Body of pancreas (tissue), 4 donors: ENCODE results near the gene CLDN18.

Source experiments
- CTCF ChIP-seq, 7 experiments: fragments of 450-650 bp in 4 of 7; fragments of 200-600 bp in 3 of 7; sonication (generic) in 3 of 7; IDR thresholded peaks; one replicate each; pipeline ENCODE4 v1.5.1; 2016 to 2019; ENCODE audit warnings: antibody characterized with exemption in 7 of 7
- POLR2A ChIP-seq, 3 donors: fragments of 450-650 bp; IDR thresholded peaks; one replicate each; pipeline ENCODE4 v1.6.1; 2016; ENCODE audit warnings: antibody characterized with exemption in 3 of 3, mild to moderate bottlenecking in 2 of 3

GRCh38 chr3:138079901-138080300 lies 69.9 kb downstream of the CLDN18 start:
- TF ChIP-seq CTCF (IDR thresholded peaks at IDR 0.05) (no peak), POLR2A (IDR thresholded peaks at IDR 0.05) (no peak)
